Activated CD4-positive, CD25-positive, alpha-beta regulatory T cell treated with anti-CD3 and anti-CD28 coated beads, Interleukin-2, amount 50 U/mL, for 72 hours (primary cell): Measurements from ENCODE around the gene RSPH10B2.
"Not testable (repeated sequence)": the region's sequence is repeated elsewhere in the genome, so short reads cannot be mapped to it uniquely, and the experiment has no call there.

ENCODE experiments used
- DNase-seq: peaks from one replicate; pipeline ENCODE4 v3.0.0; 2021

Gene RSPH10B2

DNA sequence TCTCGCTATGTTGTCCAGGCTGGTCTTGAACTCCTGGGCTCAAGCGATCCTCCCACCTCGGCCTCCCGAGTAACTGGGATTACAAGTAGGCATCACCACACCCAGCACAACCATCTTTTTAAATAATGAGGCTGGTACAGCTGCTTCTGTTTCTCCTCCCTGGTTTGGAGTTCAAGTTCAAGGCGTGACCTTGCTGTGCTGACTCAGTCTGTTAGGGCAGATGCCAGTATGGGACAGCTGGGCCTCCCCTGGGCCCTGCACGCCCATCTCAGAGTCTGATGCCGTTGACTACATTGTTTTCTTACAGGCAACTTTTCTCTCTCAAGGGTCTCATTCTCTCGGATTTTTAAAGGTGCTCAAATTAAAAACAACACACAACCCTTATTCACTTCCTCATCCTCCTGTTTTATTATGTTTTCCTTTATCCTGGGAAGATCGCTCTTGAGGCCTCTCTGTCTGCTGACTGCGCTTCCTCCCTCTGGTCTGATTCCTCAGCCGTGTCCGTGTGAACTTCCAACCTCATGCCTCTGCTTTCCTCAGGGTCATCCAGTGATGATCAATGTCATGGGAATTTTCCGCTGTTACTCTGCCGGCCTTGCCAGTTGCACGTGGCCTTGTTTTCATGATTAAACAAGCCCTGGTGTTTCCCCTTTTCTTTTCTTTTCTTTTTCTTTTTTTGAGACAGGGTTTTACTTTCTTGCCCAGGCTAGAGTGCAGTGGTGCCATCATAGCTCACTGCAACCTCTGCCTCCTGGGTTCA is 38.4 kb downstream of the RSPH10B2 start:
- DNase-seq = not testable (repeated sequence)

GRCh38 chr7:6794276-6794675 is 40.4 kb downstream of the RSPH10B2 start:
- not testable (repeated sequence) for DNase-seq

DNA sequence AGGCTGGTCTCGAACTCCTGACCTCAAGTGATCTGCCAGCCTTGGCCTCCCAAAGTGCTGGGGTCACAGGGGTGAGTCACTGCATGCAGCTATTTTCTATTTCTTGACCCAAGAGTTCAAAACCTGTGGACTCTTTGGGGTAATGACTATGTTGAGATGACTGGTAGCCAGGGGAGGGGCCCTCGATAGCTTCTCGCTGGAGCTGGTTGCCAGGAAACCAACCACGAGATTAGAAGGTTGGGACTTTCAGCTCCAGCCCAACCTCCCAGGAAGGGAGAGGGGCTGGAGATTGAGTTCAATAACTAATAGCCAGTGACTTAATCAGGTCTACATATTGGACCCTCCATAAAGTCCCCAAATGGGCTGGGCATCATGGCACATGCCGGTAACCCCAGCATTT is 43.3 kb downstream of the RSPH10B2 start:
- not testable (repeated sequence) for DNase-seq

DNA sequence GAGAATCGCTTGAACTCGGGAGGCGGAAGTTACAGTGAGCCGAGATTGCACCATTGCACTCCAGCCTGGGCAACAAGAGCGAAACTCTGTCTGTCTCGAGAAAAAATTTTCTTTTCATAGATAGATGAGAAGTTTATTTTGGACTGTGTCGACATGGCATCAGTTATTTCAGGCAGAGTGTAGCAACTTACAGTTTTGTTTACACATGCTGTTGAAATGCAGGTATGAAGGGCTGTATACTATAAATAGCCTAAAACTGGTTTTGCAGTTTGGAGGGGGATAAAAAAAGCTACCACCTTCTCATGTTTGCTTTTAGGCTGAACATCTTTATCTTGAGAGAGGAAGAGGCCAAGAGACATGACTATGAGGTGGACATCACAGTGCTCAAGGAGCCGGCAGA is 44.1 kb downstream of the RSPH10B2 start:
- not testable (repeated sequence) for DNase-seq

DNA sequence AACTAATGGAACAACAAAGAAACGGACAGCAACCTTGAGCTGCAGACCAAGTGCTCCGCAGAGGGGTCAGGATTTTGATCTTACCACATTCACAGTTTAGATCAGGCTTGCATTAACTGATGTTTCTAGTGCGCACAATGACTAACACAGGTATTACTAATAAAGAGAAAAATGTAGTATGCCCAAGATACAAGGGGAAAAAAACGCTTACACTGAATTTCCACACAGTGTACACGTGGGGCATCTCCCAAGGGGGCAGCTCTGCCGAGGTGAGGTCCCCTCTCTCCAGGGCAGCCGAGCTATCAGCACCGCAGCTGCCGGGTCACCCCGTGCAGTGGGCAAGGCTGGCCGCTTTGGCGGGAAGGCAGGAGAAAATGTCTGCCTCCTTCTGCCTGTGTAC is 46.0 kb downstream of the RSPH10B2 start:
- not testable (repeated sequence) for DNase-seq

GRCh38 chr7:6800331-6800730 is 46.4 kb downstream of the RSPH10B2 start:
- not testable (repeated sequence) for DNase-seq

DNA sequence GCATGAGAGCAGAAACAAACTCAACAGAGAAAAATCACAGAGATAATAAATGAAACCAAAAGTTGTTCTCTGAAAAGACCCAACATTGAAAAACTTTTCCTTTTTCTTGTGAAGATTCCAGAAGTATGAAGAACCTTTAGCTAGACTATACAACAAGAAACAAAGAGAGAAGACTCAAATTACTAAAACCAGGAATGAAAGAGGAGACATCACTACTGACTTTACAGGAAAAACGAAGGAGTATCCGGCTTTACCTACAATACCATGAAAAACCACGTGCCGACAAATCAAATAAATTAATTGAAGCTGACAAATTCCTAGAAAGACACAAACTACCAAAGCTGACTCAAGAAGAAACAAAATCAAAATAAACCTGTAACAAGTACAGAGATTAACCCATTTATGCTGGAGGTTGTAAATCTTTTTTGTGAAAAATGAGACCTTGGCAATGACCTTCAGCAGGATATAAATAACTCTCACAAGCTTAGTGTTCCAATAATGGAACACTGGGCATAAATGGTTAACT is 53.6 kb downstream of the RSPH10B2 start:
- DNase-seq = not testable (repeated sequence)

DNA sequence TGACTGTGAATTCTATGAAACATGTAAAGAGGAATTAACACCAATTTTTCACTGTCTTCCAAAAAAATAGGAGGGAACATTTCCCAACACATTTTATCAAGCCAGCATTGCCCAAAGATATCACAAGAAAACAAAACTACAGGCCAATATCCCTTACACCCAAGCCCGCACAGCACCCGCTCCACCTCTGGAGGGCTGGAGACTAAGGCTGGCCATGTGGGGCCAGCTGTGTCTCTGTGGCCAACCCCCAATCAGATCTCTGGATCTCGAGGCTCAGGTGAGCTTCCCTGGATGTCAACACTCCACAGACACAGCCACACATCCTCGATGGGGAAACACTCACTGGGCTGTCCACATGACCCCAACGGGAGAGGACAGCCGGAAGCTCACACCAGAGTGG is 54.1 kb downstream of the RSPH10B2 start:
- DNase-seq = not testable (repeated sequence)

DNA sequence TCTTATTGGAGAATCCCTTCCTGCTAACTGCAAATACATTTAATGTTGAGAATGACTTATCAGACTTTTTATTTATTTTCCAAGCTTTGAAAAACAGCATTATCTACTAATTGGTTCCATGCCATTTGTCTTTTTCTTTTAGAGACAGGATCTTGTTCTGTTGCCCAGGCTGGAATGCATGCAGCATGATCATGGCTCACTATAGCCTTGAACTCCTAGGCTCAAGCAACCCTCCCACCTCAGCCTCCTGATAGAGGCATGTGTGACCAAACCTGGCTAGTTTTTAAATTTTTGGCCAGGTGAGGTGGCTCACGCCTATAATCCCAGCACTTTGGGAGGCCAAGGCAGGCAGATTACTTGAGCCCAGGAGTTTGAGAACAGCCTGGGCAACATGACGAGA is 59.1 kb downstream of the RSPH10B2 start:
- DNase-seq = not testable (repeated sequence)

DNA sequence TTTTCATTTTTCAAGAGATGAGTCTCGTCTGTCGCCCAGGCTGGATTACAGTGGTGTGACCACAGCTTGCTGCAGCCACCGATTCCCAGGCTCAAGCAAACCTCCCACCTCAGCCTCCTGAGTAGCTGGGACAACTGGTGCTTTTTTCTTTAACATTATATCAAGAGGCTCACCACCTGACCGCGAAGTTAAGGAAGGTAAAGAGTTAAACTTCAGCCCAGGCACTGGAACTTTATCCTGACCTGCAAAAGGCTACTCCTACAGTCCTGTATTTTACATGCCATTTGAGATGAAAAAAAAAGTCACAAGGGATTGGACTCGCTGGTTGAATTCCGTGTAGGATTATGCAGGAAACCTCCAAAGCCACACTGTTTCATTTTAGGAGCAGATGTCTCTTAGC is 61.6 kb downstream of the RSPH10B2 start:
- not testable (repeated sequence) for DNase-seq

- DNase-seq = not testable (repeated sequence)
Measured at GRCh38 chr7:6821622-6822021, 67.7 kb downstream of the RSPH10B2 start.

GRCh38 chr7:6825236-6826125 is 71.6 kb downstream of the RSPH10B2 start:
- DNase-seq = not testable (repeated sequence)

DNA sequence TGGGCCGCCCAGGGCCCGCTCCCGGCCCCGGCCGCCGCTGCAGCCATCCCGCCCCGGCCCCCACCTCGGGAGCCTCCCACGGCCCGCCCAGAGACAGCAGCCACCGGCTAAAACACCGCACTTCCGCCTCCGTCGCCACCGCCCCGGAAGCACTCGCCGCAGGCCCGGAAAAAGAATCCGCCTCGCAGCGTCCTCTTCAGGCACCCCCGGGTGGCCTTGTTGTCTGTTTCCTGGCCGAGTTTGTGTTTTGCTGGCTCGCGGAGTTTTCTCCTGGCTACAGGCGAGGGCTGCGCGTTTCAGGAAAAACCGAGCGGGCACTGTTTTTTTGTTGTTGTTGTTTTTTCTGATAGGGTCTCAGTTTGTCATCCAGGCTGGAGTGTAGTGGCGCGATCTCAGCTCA is 72.2 kb downstream of the RSPH10B2 start, which contains the start of gene CCZ1B:
CCZ1B (minus strand) TSS at position 125 of the 400 bp plus-strand sequence; CDS start at position 47, 78 bp downstream.
- DNase-seq = peak; percentile 88

DNA sequence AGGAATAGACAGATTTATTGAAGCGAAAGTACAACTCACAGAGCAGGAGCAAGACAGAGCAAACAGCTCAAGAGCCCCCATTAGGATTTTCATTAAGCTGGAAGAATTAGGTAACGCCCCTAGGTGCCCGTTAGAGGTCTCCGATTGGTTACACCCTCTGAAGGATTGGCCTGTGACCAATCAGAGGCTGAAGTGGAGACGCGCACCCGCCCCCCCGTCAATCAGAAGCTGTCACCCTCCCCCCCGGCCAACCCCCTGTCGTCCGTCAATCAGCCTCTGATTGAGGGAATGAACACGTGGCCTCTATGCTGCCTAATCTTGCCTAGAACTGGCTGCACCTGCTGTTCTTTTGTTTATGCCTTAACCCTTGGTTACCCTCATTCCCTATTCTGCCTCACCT is 73.3 kb downstream of the RSPH10B2 start:
- not testable (repeated sequence) for DNase-seq

DNA sequence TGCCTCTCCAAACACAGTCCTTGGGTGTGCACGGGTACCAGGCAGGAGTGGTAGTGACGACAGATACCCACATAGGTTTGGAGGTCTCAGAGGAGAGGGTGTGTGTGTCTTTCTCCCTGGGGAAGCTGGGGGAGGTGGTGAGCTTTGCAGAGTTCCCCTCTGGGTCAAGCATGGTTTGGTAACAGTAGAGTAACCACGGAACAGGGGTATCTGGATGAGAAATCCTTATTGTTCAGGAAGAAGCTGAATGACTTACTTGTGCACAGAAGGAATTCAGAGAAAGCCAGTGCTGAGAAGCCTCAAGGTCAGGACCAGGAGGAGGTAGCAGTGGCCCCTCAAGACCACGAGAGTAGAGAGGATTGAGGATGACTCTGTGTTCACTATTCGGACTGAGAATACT is 75.7 kb downstream of the RSPH10B2 start:
- not testable (repeated sequence) for DNase-seq

GRCh38 chr7:6830026-6830425 is 76.1 kb downstream of the RSPH10B2 start:
- DNase-seq = not testable (repeated sequence)

DNA sequence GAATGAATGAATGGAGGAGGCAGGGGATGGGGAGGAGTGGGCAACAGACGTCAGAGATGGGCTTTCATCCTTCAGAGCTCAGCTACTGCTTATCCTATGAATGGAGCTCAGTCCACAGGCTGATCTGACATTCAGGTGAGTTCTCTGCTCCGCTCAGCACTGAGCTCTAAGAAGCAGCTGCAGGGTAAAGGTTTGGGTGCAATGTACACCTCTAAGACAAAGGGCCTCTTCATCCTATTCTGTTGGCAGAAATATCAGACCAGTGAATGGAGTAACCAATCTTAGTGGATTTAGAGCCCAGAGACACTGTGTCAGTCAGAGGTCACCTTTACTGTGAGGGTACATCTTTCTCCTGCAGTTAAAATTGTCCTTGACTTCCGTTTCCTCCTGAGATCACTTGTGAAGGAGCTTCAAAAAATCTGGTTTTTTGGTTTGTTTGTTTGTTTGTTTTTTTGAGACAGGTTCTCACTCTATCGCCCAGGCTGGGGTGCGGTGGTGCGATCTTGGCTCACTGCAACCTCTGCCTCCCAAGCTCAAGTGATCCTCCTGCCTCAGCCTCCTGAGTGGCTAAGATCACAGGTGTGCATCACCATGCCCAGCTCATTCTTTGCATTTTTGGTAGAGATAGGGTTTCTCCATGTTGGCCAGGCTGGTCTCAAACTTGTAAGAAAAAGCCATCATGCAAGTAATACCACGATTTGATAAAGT is 77.3 kb downstream of the RSPH10B2 start:
- no peak for DNase-seq

DNA sequence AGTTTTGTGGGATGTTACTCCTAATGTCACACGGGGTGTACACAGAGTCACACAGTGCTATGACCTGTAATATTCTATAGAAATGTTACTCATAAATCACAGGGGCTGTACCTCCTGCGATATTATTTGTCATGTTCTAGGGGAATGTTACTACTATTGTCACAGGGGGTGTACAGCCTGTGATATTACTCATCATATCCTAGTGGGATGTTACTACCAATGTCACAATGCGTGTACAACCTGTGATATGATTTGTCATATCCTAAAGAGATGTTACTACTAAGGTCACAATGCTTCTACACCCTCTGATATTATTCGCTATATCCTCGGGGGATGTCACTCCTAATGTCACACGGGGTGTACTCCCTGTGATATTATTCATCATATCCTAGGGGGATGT is 79.7 kb downstream of the RSPH10B2 start:
- DNase-seq = no peak

DNA sequence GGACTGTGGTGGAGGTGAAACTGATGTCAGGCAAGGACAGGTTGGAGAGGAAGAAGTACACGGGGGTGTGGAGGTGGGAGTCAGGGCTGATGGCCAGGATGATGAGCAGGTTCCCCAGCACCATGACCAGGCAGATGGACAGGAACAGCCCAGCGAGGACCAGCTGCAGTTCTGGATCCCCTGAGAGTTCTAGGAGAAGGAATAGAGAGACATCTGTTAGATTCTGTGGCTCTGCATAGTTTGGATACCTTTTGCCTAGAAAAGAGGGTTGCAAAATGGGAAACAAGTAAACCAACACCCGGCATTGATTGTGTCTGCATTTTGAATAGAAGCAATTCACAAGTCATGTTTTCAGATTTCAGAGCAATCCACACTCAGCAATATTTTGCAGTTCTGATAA is 81.6 kb downstream of the RSPH10B2 start:
- DNase-seq = not testable (repeated sequence)

- DNase-seq = not testable (repeated sequence)
Measured at GRCh38 chr7:6837081-6837480, 83.2 kb downstream of the RSPH10B2 start.

DNA sequence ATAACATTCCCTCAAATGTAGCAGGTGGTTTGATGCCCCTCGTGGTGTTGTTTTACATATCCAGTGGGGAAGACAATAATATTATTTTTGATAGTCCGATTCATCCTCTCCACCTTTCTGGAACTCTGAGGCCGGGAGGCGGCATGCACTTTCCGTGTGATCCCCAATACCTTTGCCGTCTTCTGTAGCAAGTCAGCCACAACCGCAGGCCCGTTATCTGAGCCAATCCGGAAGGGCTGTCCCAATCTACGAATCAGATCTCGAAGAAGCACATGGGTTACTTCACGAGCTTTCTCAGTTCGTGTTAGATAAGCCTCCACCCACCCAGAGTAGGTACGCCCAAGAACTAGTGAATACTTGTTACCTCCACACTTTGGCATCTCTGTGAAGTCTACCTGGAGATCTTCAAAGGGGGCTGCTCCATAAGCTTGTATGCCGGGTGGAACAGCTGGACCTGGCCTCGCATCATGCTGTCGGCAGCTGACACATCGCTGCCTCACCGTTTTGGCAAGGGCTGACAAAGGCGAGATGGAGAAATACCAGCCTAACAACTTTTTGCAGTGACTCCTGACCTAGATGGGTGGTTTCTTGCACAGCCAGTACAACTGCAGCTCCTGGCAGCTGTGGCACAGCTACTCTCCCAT is 88.5 kb downstream of the RSPH10B2 start:
- not testable (repeated sequence) for DNase-seq

GRCh38 chr7:6843092-6843491 is 89.2 kb downstream of the RSPH10B2 start:
- DNase-seq = not testable (repeated sequence)
